Upper lobe of left lung (tissue), 6 donors: ENCODE results near the gene FBXO9. TPM values are rescaled to one million over a fixed set of nuclear protein-coding genes. Genes with fewer than 3 reads are reported as not detected.
"Not testable (repeated sequence)": the region's sequence is repeated elsewhere in the genome, so short reads cannot be mapped to it uniquely, and the experiment has no call there.

Experiments used
- ATAC-seq, 2 donors: fragments of 200-7000 bp; cut with Tn5 transposase; one replicate each; pipeline ENCODE4 v1.9.1; 2022; ENCODE audit warnings: mild to moderate bottlenecking in 2 of 2, moderate library complexity in 2 of 2; ENCODE audit not compliant: low FRiP score in 2 of 2
- DNase-seq, 2 donors: peaks; one replicate each; pipeline ENCODE4 v3.0.0-alpha.2; 2019 to 2020
- H3K27ac ChIP-seq, 4 donors: fragments of 200-600 bp; sonication (generic); one replicate each; pipeline ENCODE4 v1.5.1; 2016 to 2019
- H3K27me3 ChIP-seq, 4 donors: fragments of 200-600 bp; sonication (generic); one replicate each; pipeline ENCODE4 v1.5.1; 2017 to 2019
- H3K36me3 ChIP-seq, 4 donors: fragments of 200-600 bp; sonication (generic); one replicate each; pipeline ENCODE4 v1.5.1; 2016 to 2019
- H3K4me1 ChIP-seq, 4 donors: fragments of 200-600 bp; sonication (generic); one replicate each; pipeline ENCODE4 v1.5.1; 2018 to 2019
- H3K4me3 ChIP-seq, 4 donors: fragments of 200-600 bp; sonication (generic); one replicate each; pipeline ENCODE4 v1.5.1; 2017 to 2019; ENCODE audit warnings: mild to moderate bottlenecking in 2 of 4, moderate library complexity in 1 of 4
- H3K9me3 ChIP-seq, 4 donors: fragments of 200-600 bp; sonication (generic); one replicate each; pipeline ENCODE4 v1.5.1; 2018 to 2019
- EP300 ChIP-seq, 4 donors: sonication (generic); formaldehyde crosslinking; IDR thresholded peaks; one replicate each; pipeline ENCODE4 v1.5.1; 2017; ENCODE audit warnings: antibody characterized with exemption in 4 of 4, control low read depth in 2 of 4
- POLR2A ChIP-seq, 4 donors: fragments of 450-650 bp; IDR thresholded peaks; one replicate each; pipeline ENCODE4 v1.5.1; 2016 to 2017; ENCODE audit warnings: antibody characterized with exemption in 4 of 4, mild to moderate bottlenecking in 2 of 4
- POLR2AphosphoS5 ChIP-seq, 2 donors: sonication (generic); formaldehyde crosslinking; IDR thresholded peaks; one replicate each; pipeline ENCODE4 v1.5.1; 2017; ENCODE audit warnings: antibody characterized with exemption in 2 of 2
- WGBS, 2 donors: methylation state at CpG; one replicate each; pipeline ENCODE4 v1.1.5; 2017 to 2018; 5-methylcytosine and 5-hydroxymethylcytosine counted together
- total RNA-seq, 6 donors: library from RNA; depleted of rRNA in 4 of 6; stranded (reverse); fragments of >200 nt in 4 of 6; gene quantifications; one replicate each; pipeline versions ENCODE4 v1.1.0 to v1.2.1, GENCODE V29; 2016 to 2021
- TF ChIP-seq, protein P1 (sequence below), 6 experiments: fragments of 450-650 bp in 4 of 6; fragments of 200-600 bp in 2 of 6; sonication (generic) in 2 of 6; IDR thresholded peaks; one replicate each; pipeline ENCODE4 v1.5.1; 2016 to 2019; ENCODE audit warnings: antibody characterized with exemption in 6 of 6
- donor health status: DM: no; HTN: no; CAD: no; lungs with moderate emphysema.
- donor health status: DM: no; HTN: yes; CAD: no; lungs with severe emphysema.

Gene FBXO9
- total RNA-seq, 6 donors from 2014 or later = 56.2 to 98.5 (median 83.0) TPM

DNA sequence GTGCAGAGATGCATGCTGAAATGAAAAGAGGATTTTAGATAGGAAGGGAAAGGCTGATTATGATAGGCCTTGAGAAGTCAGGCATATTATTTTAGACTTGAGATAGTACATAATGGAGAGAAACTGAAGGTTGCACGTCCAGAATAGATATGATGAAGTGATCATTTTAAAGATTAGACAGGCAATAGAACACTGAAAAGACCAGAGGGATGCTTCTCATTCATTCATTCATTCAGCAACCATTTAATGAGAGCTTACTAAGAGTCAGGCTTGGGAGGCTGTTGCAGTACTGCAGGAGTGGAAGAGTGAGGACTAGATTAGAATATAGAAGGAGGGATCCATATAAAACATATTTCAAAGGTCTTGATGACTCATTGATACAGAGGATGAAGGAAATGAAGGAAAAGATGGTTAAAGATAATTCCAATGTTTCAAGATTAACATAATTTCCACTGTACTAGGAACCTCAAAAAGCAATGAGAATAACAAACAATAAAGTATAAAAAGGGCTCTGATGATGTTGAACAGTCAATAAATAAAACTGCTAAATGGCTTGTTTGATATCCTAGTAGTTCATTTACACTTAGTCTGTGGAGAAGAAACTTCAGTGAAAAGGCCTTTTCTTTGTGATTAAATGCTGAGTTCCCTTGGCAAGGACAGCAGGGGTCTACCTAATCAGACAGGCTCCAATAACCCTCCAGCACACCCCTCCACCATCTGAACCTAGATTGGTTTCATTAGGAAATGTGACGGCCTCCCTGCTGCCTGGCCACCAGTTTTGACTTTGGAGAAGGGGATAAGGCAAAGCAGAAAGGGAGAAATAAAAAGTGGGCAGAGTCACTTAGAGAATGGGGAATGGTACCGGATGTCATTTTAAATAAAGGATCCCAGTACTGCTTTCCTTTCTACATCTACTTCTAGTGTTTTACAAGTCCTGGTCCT, 5.3 kb upstream of the FBXO9 start:
- Histone ChIP-seq H3K4me3 (peak overlapping the region in 3 of 4 donors; percentile 72 to 79 (median 76)), H3K27me3 (no peaks in the 10 kb centered on the region), H3K9me3 (no peaks in the 10 kb centered on the region), H3K27ac (peak overlapping the region in 1 of 4 donors; percentile 5), H3K36me3 (no peaks in the 10 kb centered on the region), H3K4me1 (peaks cover 26 to 57% (median 37%) of the 10 kb centered on the region in 4 donors)
- TF ChIP-seq POLR2A (IDR thresholded peaks at IDR 0.05) (no peak), POLR2AphosphoS5 (IDR thresholded peaks at IDR 0.05) (no peak), EP300 (IDR thresholded peaks at IDR 0.05) (no peak)
- TF ChIP-seq, protein P1, sequence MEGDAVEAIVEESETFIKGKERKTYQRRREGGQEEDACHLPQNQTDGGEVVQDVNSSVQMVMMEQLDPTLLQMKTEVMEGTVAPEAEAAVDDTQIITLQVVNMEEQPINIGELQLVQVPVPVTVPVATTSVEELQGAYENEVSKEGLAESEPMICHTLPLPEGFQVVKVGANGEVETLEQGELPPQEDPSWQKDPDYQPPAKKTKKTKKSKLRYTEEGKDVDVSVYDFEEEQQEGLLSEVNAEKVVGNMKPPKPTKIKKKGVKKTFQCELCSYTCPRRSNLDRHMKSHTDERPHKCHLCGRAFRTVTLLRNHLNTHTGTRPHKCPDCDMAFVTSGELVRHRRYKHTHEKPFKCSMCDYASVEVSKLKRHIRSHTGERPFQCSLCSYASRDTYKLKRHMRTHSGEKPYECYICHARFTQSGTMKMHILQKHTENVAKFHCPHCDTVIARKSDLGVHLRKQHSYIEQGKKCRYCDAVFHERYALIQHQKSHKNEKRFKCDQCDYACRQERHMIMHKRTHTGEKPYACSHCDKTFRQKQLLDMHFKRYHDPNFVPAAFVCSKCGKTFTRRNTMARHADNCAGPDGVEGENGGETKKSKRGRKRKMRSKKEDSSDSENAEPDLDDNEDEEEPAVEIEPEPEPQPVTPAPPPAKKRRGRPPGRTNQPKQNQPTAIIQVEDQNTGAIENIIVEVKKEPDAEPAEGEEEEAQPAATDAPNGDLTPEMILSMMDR (IDR thresholded peaks at IDR 0.05) = no peak
- DNase-seq (no peak), ATAC-seq (no peak)
- WGBS, 2 donors = 42 to 55% methylated on average over 3 of the region's 3 CpGs

DNA sequence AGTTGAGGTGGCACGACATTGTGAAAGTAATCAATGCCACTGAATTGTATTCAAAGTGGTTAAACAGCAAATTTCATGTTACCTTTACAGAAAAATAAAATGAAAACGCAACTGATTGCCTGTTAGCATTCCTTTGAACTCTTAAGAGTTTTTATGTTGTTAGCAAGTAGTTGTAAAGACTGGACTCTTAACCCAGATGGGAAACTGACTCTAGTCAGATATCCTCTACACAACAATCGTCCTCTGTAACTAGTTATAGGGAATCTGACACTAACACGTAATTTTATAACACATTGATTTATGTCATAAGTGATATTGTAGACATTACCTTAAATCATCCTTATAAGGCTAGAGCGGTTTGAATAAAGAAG, 3.0 kb upstream of the FBXO9 start:
- peak overlapping the region in 3 of 4 donors; percentile 72 to 79 (median 76) for H3K4me3 ChIP-seq
- H3K4me1 ChIP-seq = peaks cover 27 to 56% (median 35%) of the 10 kb centered on the region in 4 donors

DNA sequence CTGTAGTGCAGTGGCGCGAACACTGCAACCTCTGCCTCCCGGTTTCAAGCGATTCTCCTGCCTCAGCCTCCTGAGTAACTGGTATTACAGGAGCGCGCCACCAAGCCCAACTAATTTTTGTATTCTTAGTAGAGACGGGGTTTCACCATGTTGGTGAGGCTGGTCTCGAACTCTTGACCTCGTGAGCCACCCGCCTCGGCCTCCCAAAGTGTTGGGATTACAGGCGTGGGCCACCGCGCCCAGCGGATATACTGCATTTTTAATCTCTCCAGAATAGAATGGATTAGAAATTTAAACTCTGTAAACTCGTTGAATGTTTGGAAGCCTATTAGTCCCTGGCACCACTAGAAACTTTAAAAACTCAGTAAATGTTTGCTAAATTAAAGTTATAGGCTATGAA, 949 bp upstream of the FBXO9 start:
- H3K4me1 ChIP-seq = peaks cover 32 to 59% (median 45%) of the 10 kb centered on the region in 4 donors
- peak in 1 of 2 donors; percentile 36 for DNase-seq
- not testable (repeated sequence) for H3K36me3 ChIP-seq, H3K27me3 ChIP-seq, H3K9me3 ChIP-seq, ATAC-seq
- peak overlapping the region in 2 of 4 donors; percentile 92 to 97 for H3K27ac ChIP-seq
- 55 to 74% methylated on average over 16 of the region's 16 CpGs for WGBS, 2 donors
- H3K4me3 ChIP-seq = peak overlapping the region in 2 of 4 donors; percentile 89 to 94

More for the DNA sequence above, 3.0 kb upstream of the FBXO9 start:
- Histone ChIP-seq H3K27ac (peak overlapping the region; percentile 88 to 98 (median 92)), H3K36me3 (no peaks in the 10 kb centered on the region), H3K9me3 (no peaks in the 10 kb centered on the region), H3K27me3 (no peaks in the 10 kb centered on the region)
- TF ChIP-seq, protein P1 (IDR thresholded peaks at IDR 0.05) = no peak
- TF ChIP-seq EP300 (IDR thresholded peaks at IDR 0.05) = no peak
- no peak for TF ChIP-seq POLR2AphosphoS5 (IDR thresholded peaks at IDR 0.05)
- no peak for ATAC-seq
- no peak for DNase-seq
- 23 to 26% methylated on average over 5 of the region's 5 CpGs for WGBS, 2 donors

DNA sequence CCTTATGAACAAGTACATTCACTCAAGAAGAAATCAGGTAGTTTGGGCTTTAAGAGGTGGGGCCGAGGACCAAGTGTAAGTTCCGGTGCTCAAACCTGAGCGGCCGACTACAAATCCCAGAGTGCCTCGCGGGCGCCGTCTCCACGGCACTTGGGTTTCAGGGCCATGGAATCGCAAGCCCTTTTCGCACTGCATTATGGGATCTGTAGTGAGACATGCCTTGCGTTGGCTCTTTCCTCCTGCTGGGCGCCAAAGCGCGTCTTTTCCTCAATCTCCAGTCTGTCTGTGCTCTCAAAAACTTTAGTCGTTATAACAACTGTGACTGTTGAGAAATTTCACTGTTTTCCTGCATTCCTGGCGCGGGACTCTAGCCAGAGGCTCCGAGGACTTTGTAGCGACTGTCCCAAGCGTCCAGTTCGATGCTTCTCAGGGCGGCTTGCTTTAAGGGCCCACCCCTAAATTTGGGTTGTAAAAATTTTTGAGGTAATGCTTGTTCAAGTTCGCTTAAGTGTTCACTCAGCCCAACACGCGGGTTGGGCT, 408 bp upstream of the FBXO9 start:
- H3K27ac ChIP-seq = peak overlapping the region; percentile 90 to 97 (median 94)
- H3K36me3 ChIP-seq = peaks cover 0 to 1% (median 0%) of the 10 kb centered on the region in 4 donors
- no peak for TF ChIP-seq EP300 (IDR thresholded peaks at IDR 0.05)
- peak in 1 of 4 donors; percentile 18 for TF ChIP-seq POLR2A (IDR thresholded peaks at IDR 0.05)
- peak; percentile 40 to 66 for TF ChIP-seq POLR2AphosphoS5 (IDR thresholded peaks at IDR 0.05)
- TF ChIP-seq, protein P1 (IDR thresholded peaks at IDR 0.05) = peak in 2 of 6 experiments; percentile 5 to 21
- no peaks in the 10 kb centered on the region for H3K27me3 ChIP-seq
- 0 to 1% methylated on average over 23 to 24 of the region's 26 CpGs for WGBS, 2 donors
- no peaks in the 10 kb centered on the region for H3K9me3 ChIP-seq
- H3K4me3 ChIP-seq = peak overlapping the region; percentile 88 to 94 (median 89)
- DNase-seq = peak; percentile 97 to 99
- peak; percentile 95 for ATAC-seq
- peaks cover 26 to 54% (median 40%) of the 10 kb centered on the region in 4 donors for H3K4me1 ChIP-seq

DNA sequence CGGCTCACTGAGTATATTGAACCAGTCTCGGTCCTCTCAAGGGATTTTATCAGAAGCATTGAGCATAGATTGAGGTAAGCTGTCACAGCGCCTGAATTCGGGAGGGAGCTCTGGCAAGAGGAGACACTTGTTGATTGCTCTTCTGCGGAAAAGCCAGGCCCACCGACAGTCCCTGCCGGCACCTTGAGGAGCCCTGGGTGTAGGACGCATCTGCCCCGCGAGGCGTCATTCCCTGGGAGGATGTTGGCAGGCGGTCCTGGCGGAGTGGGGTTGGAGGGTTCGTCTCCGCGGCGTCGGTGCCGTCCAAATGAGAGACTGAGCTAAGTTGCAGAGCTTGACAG, 843 bp downstream of the FBXO9 start:
- H3K4me1 ChIP-seq = peaks cover 20 to 41% (median 31%) of the 10 kb centered on the region in 4 donors
- WGBS, 2 donors = 0 to 1% methylated on average over 18 to 19 of the region's 19 CpGs

More for the DNA sequence above, 843 bp downstream of the FBXO9 start:
- peak overlapping the region; percentile 90 to 97 (median 94) for H3K27ac ChIP-seq
- TF ChIP-seq EP300 (IDR thresholded peaks at IDR 0.05) (no peak), POLR2A (IDR thresholded peaks at IDR 0.05) (no peak)
- TF ChIP-seq, protein P1 (IDR thresholded peaks at IDR 0.05) = peak in 1 of 6 experiments; percentile 22
- peaks cover 0 to 5% (median 0%) of the 10 kb centered on the region in 4 donors for H3K36me3 ChIP-seq
- H3K27me3 ChIP-seq = no peaks in the 10 kb centered on the region
- H3K4me3 ChIP-seq = peak overlapping the region; percentile 88 to 94 (median 89)
- no peaks in the 10 kb centered on the region for H3K9me3 ChIP-seq
- ATAC-seq (peak; percentile 18 to 37), DNase-seq (peak; percentile 51 to 83)
